IPS-15b (cell line): Measurements from ENCODE around the gene C1orf52.

Experiments
- H3K27me3 ChIP-seq: one replicate; pipeline ENCODE4 v1.6.1; 2013; ENCODE audit warnings: low read length; ENCODE audit not compliant: control insufficient read depth, insufficient read depth
- H3K36me3 ChIP-seq: one replicate; pipeline ENCODE4 v1.6.1; 2013; ENCODE audit warnings: low read length; ENCODE audit not compliant: control insufficient read depth, insufficient read depth
- H3K4me1 ChIP-seq: one replicate; pipeline ENCODE4 v1.6.1; 2013; ENCODE audit warnings: mild to moderate bottlenecking, low read length; ENCODE audit not compliant: control insufficient read depth, insufficient read depth
- H3K4me3 ChIP-seq: one replicate; pipeline ENCODE4 v1.5.1; 2013; ENCODE audit warnings: low read depth, low read length
- H3K9ac ChIP-seq: one replicate; pipeline ENCODE4 v1.6.1; 2013; ENCODE audit warnings: low read depth, mild to moderate bottlenecking, low read length
- H3K9me3 ChIP-seq: one replicate; pipeline ENCODE4 v1.6.1; 2013; ENCODE audit warnings: mild to moderate bottlenecking, low read length; ENCODE audit not compliant: control insufficient read depth, insufficient read depth

C1orf52 gene

DNA sequence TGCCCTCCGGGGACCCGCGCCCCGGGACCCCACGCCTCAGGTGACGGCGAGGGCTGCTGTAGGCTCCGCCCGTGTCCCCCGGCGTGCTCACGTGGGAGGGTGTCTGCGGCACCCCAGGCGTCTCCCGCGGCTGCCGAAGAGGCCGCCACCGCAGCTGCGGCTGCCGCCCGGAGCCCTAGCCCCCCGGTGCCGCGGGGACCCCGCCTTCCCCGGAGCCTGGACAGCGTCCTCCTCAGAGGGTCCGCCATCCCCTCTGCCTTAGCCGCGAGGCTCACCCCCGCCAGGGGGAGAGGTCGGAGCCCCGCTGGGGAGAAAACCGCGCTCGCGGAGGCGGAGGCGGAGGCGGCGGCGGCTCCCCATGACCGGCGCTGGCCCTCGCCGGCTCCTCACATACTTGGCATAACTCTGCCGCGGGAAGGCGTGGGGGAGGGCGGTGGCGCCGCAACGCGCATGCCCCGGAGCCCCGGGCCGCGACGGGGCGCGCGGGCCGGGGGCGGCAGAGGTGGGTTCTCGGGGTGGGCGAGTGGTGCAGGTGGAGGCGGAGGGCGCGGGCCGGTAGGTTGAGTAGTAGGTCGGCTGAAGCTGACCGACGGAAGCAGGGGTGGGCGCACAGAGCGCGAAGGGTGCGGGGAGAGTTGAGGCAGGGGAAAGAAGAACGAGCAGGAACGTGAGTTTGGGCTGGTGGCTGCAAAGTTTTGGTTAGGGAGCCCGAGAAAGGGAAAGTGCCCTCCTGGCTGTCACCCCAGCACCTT, 57.9 kb downstream of the C1orf52 start:
- peak overlapping the region; percentile 59 for H3K4me3 ChIP-seq
- no peaks in the 10 kb centered on the region for H3K36me3 ChIP-seq
- H3K27me3 ChIP-seq: peaks cover 4% of the 10 kb centered on the region
- peak overlapping the region; percentile 51 for H3K9ac ChIP-seq
- peaks cover 3% of the 10 kb centered on the region for H3K4me1 ChIP-seq
- no peaks in the 10 kb centered on the region for H3K9me3 ChIP-seq

DNA sequence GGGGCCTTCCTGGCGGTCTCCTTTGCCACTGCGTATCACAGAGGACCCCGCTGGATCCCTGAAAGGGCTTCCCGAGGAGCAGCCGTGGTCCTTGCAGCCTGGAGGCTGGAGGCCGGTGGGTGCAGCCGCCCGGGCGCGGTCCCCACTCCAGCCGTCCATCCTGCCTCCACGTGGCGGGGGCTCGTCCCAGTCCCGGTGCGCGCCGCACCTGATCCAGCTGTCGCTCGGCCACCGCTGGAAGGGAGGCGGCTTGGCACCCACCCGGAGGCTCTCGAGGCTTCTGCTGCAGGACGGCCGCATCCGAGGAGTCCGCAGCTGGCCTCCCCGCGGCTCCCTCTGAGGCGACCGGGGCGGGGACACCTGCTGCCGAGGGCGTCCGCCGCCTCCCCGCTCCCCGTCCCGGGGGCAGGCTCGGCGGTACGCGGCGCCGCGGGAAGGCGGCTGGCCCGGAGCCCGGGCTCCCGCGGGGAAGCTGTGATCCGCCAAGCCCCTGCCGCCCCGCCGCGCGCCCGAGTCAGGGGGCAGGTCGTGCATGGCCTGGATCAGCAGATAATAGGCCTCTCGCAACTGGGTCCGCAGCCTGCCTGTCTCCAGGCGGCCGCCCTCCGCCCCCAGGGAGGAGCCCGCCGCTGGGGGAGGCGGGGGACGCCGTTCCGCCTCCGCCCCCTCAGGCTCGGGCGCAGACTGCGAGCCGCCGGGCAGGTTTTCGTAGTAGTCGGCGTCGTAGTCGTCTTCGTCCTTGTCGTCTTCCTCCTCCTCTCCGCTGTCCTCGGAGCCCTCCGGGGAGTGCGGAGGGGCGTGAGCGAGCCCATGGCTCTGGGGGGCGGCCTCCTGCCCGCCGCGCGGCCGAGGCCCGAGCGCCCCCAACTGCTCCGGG, 58.8 kb downstream of the C1orf52 start, which contains the start of gene SYDE2:
TSS of gene SYDE2 (minus strand) at position 554 of the 877 bp plus-strand sequence. CDS start at position 534, 20 bp downstream.
- H3K9ac ChIP-seq: peak within 1 kb of the TSS; percentile 51

More for the DNA sequence above, 58.8 kb downstream of the C1orf52 start, which contains the start of gene SYDE2:
- peak within 1 kb of the TSS; percentile 59 for H3K4me3 ChIP-seq
- H3K27me3 ChIP-seq: peaks cover 4% of the 10 kb centered on the region
- H3K9me3 ChIP-seq: no peaks in the 10 kb centered on the region
- no peaks in the 10 kb centered on the region for H3K36me3 ChIP-seq
- peaks cover 3% of the 10 kb centered on the region for H3K4me1 ChIP-seq
